Measurements from ENCODE around the gene MAMDC4.

- no peak for TF ChIP-seq GRHL2 (CRISPR knock-in tag; IDR thresholded peaks at IDR 0.05; ENCODE audit: insufficient replicate concordance, severe bottlenecking)
- TF ChIP-seq, protein P1, sequence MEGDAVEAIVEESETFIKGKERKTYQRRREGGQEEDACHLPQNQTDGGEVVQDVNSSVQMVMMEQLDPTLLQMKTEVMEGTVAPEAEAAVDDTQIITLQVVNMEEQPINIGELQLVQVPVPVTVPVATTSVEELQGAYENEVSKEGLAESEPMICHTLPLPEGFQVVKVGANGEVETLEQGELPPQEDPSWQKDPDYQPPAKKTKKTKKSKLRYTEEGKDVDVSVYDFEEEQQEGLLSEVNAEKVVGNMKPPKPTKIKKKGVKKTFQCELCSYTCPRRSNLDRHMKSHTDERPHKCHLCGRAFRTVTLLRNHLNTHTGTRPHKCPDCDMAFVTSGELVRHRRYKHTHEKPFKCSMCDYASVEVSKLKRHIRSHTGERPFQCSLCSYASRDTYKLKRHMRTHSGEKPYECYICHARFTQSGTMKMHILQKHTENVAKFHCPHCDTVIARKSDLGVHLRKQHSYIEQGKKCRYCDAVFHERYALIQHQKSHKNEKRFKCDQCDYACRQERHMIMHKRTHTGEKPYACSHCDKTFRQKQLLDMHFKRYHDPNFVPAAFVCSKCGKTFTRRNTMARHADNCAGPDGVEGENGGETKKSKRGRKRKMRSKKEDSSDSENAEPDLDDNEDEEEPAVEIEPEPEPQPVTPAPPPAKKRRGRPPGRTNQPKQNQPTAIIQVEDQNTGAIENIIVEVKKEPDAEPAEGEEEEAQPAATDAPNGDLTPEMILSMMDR (IDR thresholded peaks at IDR 0.05) = no peak
- no peak for TF ChIP-seq USF2 (CRISPR knock-in tag; IDR thresholded peaks at IDR 0.05)
- TF ChIP-seq SMAD3 (CRISPR knock-in tag; IDR thresholded peaks at IDR 0.05; ENCODE audit: borderline replicate concordance) = no peak
- TF ChIP-seq SP1 (CRISPR knock-in tag; conservative IDR thresholded peaks at IDR 0.05) = no peak
- no peak for TF ChIP-seq NR1H2 (CRISPR knock-in tag; IDR thresholded peaks at IDR 0.05)
- no peak for TF ChIP-seq ETV6 (CRISPR knock-in tag; IDR thresholded peaks at IDR 0.05)
- no peak for TF ChIP-seq NFE2L1 (CRISPR knock-in tag; IDR thresholded peaks at IDR 0.05)
- TF ChIP-seq, protein P2, sequence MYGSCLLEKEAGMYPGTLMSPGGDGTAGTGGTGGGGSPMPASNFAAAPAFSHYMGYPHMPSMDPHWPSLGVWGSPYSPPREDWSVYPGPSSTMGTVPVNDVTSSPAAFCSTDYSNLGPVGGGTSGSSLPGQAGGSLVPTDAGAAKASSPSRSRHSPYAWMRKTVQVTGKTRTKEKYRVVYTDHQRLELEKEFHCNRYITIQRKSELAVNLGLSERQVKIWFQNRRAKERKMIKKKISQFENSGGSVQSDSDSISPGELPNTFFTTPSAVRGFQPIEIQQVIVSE (CRISPR knock-in tag; IDR thresholded peaks at IDR 0.05; ENCODE audit: borderline replicate concordance) = no peak
- no peak for TF ChIP-seq ZNF121 (CRISPR knock-in tag; IDR thresholded peaks at IDR 0.05)
These were observed 4.5 kb downstream of the MAMDC4 start for GRCh38 chr9:136856541-136857141.
